AG09309 (cell line): Measurements from ENCODE around the gene EMID1.

Source experiments
- DNase-seq: peaks from one replicate; pipeline ENCODE4 v3.0.0-alpha.2; 2010; ENCODE audit warnings: low read depth
- H3K4me3 ChIP-seq: 2 replicates; pipeline ENCODE4 v1.5.1; 2011; ENCODE audit warnings: mild to moderate bottlenecking, low read depth, low read length, moderate library complexity; ENCODE audit not compliant: control insufficient read depth
- CTCF ChIP-seq: IDR thresholded peaks from 2 replicates; pipeline ENCODE4 v1.5.1; 2011; ENCODE audit warnings: mild to moderate bottlenecking, low read depth, low read length, inconsistent platforms; ENCODE audit not compliant: insufficient read depth, control insufficient read depth; ENCODE audit errors: missing control alignments

The EMID1 gene

GRCh38 chr22:29306835-29307595, 101.3 kb downstream of the EMID1 start:
- TF ChIP-seq CTCF = no peak
- H3K4me3 ChIP-seq = peak overlapping the region; percentile 96
- peak; percentile 8 for DNase-seq

GRCh38 chr22:29307596-29308147, 102.0 kb downstream of the EMID1 start:
- no peak for DNase-seq
- peak overlapping the region; percentile 96 for H3K4me3 ChIP-seq
- TF ChIP-seq CTCF = no peak

DNA sequence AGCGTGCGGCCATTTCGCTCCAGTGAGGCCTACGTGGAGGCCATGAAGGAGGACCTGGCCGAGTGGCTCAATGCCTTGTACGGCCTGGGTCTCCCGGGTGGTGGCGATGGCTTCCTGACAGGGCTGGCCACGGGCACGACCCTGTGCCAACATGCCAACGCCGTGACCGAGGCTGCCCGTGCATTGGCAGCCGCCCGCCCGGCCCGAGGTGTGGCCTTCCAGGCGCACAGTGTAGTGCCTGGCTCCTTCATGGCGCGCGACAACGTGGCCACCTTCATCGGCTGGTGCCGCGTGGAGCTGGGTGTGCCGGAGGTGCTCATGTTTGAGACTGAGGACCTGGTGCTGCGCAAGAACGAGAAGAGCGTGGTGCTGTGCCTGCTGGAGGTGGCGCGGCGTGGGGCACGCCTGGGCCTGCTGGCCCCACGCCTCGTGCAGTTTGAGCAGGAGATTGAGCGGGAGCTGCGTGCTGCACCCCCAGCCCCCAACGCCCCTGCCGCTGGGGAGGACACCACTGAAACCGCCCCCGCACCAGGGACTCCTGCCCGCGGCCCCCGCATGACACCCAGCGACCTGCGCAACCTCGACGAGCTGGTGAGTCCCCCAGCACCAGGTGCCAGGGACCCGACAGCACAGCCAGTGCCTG, 102.6 kb downstream of the EMID1 start:
- no peak for TF ChIP-seq CTCF
- H3K4me3 ChIP-seq = peak overlapping the region; percentile 96
- no peak for DNase-seq

- no peak for TF ChIP-seq CTCF
- peak; percentile 18 for DNase-seq
- H3K4me3 ChIP-seq = peak overlapping the region; percentile 20
Measured at GRCh38 chr22:29308791-29309262, 103.1 kb downstream of the EMID1 start.
